Rectal smooth muscle tissue (tissue), 1 donor: ENCODE measurements around the gene SPATA18.
"Not testable (repeated sequence)": the region's sequence is repeated elsewhere in the genome, so short reads cannot be mapped to it uniquely, and the experiment has no call there.

Experiments used
- H3K27ac ChIP-seq: one replicate; pipeline ENCODE4 v1.7.0; 2013; ENCODE audit warnings: low read depth, low read length, inconsistent platforms
- H3K27me3 ChIP-seq: one replicate; pipeline ENCODE4 v1.7.0; 2013; ENCODE audit warnings: low read length; ENCODE audit not compliant: control insufficient read depth, insufficient read depth
- H3K36me3 ChIP-seq: one replicate; pipeline ENCODE4 v1.7.0; 2013; ENCODE audit warnings: low read length; ENCODE audit not compliant: control insufficient read depth, insufficient read depth
- H3K4me1 ChIP-seq: one replicate; pipeline ENCODE4 v1.7.0; 2013; ENCODE audit warnings: low read length; ENCODE audit not compliant: control insufficient read depth, insufficient read depth
- H3K4me3 ChIP-seq: one replicate; pipeline ENCODE4 v1.7.0; 2013; ENCODE audit warnings: low read length
- H3K9ac ChIP-seq: one replicate; pipeline ENCODE4 v1.7.0; 2013; ENCODE audit warnings: low read length

Gene SPATA18

GRCh38 chr4:52059372-52059771 lies 8.3 kb downstream of the SPATA18 start:
- Histone ChIP-seq H3K4me1 (no peaks in the 10 kb centered on the region), H3K9ac (no peak overlapping the region), H3K27ac (no peak overlapping the region), H3K36me3 (no peaks in the 10 kb centered on the region), H3K4me3 (no peak overlapping the region), H3K27me3 (no peaks in the 10 kb centered on the region)

GRCh38 chr4:52069571-52069970 lies 18.5 kb downstream of the SPATA18 start:
- Histone ChIP-seq H3K27me3 (no peaks in the 10 kb centered on the region), H3K9ac (no peak overlapping the region), H3K4me1 (no peaks in the 10 kb centered on the region), H3K4me3 (no peak overlapping the region), H3K27ac (no peak overlapping the region), H3K36me3 (no peaks in the 10 kb centered on the region)

DNA sequence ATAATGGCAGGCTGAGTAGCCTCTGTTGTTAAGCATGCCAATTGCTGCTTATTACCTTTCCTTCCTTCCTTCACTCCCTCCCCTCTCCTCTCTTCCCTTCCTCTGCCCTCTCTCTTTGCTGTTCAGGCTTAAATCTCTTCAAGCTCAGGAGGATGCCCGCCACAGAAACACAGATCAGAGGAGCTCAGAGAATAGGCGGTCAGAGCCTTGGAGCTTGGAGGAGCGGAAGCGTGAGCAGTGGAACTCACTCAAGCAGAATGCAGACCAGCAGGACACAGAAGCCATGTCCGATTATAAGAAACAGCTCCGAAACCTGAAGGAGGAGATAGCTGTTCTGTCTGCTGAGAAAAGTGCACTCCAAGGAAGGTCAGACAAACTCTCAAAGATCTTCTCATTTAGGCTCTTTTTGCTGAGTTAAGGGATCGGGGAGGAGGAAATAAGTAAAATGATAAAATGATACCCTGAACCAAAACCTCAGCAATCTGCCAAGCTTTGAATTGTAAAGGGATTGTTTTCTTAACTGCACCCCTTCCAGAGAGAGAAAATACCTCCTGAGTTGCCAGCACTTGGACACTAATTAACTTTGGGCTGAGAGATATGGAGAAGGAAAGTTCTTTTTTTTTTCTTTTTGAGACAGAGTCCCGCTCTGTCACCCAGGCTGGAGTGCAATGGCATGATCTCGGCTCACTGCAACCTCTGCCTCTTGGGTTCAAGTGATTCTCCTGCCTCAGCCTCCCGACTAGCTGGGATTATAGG lies 20.9 kb downstream of the SPATA18 start:
- no peaks in the 10 kb centered on the region for H3K36me3 ChIP-seq
- H3K27ac ChIP-seq = no peak overlapping the region
- no peaks in the 10 kb centered on the region for H3K27me3 ChIP-seq
- no peaks in the 10 kb centered on the region for H3K4me1 ChIP-seq
- H3K9ac ChIP-seq = no peak overlapping the region
- no peak overlapping the region for H3K4me3 ChIP-seq

DNA sequence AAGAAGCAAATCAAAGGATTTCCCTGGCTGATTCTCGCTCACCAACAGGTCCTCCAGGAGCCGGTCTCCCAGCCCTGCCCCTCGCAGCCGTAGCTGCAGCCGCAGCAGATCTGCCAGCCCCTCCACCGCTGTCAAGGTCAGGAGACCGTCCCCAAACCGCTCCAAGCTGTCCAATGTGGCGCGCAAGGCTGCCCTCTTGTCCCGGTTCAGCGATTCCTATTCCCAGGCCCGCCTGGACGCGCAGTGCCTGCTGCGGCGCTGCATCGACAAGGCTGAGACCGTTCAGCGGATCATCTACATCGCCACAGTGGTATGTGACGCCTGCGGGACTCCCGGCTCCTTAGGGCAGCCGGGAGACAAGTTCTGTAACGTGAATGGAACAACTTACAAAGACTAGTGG lies 25.6 kb downstream of the SPATA18 start:
- H3K4me1 ChIP-seq = no peaks in the 10 kb centered on the region
- H3K27ac ChIP-seq = no peak overlapping the region
- H3K27me3 ChIP-seq = no peaks in the 10 kb centered on the region
- H3K36me3 ChIP-seq = no peaks in the 10 kb centered on the region
- peak overlapping the region; percentile 18 for H3K4me3 ChIP-seq
- H3K9ac ChIP-seq = no peak overlapping the region

GRCh38 chr4:52079659-52080058 lies 28.6 kb downstream of the SPATA18 start:
- no peaks in the 10 kb centered on the region for H3K4me1 ChIP-seq
- no peak overlapping the region for H3K27ac ChIP-seq
- H3K27me3 ChIP-seq = no peaks in the 10 kb centered on the region
- no peak overlapping the region for H3K4me3 ChIP-seq
- no peak overlapping the region for H3K9ac ChIP-seq
- H3K36me3 ChIP-seq = no peaks in the 10 kb centered on the region

GRCh38 chr4:52081216-52081615 lies 30.1 kb downstream of the SPATA18 start:
- Histone ChIP-seq H3K36me3 (no peaks in the 10 kb centered on the region), H3K4me3 (no peak overlapping the region), H3K27me3 (no peaks in the 10 kb centered on the region), H3K4me1 (no peaks in the 10 kb centered on the region), H3K27ac (no peak overlapping the region), H3K9ac (no peak overlapping the region)

GRCh38 chr4:52086425-52086824 lies 35.3 kb downstream of the SPATA18 start:
- H3K4me3 ChIP-seq, H3K9ac ChIP-seq, H3K4me1 ChIP-seq, H3K36me3 ChIP-seq, H3K27me3 ChIP-seq, H3K27ac ChIP-seq: not testable (repeated sequence)

DNA sequence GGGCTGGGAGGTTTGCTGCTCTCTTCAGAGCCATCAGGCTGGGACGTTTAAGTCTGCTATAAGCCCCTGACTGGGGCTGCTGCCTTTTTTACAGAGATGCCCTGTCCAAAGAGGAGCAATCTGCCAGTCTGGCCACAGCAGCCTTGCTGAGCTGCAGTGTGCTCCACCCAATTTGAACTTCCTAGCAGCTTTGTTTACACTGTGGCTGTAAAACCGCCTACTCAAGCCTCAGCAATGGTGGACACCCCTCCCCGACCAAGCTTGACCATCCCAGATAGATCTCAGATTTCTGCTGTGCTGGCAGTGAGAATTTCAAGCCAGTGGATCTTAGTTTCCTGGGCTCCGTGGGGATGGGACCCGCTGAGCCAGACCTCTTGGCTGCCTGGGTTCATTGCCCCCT lies 40.7 kb downstream of the SPATA18 start:
- Histone ChIP-seq H3K4me1 (no peaks in the 10 kb centered on the region), H3K4me3 (no peak overlapping the region), H3K36me3 (no peaks in the 10 kb centered on the region), H3K9ac (no peak overlapping the region), H3K27ac (no peak overlapping the region), H3K27me3 (no peaks in the 10 kb centered on the region)

DNA sequence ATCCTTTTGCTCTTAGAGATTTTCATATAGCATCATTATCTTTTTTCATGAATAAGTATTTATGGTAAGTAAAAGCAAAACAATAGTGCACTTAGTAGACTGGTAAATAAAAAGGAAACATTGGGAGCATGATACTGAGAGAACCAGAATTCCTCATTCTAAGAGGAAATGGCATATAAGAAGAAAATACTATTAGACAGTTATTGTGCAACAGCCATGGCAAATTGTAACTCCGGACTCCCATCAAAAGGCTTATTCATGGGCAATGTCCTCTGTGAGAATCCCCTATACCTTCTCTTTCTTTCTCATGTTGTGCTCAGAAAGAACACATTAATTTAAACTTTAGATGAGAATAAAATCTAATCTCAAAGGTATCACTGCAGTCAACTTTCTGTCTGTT lies 42.4 kb downstream of the SPATA18 start:
- Histone ChIP-seq H3K4me1 (no peaks in the 10 kb centered on the region), H3K4me3 (no peak overlapping the region), H3K36me3 (no peaks in the 10 kb centered on the region), H3K27ac (no peak overlapping the region), H3K27me3 (no peaks in the 10 kb centered on the region), H3K9ac (no peak overlapping the region)

DNA sequence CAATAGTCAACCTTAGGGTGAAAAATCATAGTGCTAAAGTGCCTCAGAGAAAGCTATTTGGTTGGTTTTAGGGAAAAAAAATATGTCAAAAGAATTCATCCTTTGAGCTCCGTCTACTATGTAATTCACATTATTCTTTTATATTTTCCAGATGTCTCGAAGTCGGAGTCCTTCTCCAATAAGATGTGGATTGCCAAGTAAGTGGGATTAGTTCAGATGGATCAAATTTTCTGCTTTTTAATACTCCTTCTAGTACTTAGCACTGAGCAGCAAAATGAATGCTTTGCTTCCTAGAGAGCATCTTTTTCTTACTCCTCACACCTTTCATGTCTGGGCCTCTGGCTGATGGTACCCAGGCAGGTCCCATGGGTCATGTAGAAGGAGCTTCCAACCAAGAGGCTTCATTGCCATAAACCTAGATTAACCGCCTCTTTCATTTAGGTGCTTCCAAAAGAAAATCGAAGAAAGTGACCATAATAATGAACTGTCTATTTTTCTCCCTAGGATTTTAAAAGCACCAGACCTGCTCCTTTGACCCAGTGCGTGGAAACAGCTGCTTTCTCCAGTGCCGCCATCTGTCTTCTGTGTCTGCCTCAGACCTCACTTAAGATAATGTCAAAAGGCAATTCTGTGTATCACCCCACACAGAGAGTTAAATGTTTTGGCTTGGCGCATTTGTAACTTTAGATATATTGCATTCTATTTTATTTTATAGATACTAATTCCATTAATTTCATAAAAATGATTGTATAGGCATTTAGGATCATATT lies 43.5 kb downstream of the SPATA18 start:
- Histone ChIP-seq H3K27me3 (no peaks in the 10 kb centered on the region), H3K9ac (no peak overlapping the region), H3K27ac (no peak overlapping the region), H3K36me3 (no peaks in the 10 kb centered on the region), H3K4me3 (no peak overlapping the region), H3K4me1 (no peaks in the 10 kb centered on the region)

GRCh38 chr4:52095374-52095773 lies 44.3 kb downstream of the SPATA18 start:
- no peaks in the 10 kb centered on the region for H3K27me3 ChIP-seq
- no peak overlapping the region for H3K9ac ChIP-seq

DNA sequence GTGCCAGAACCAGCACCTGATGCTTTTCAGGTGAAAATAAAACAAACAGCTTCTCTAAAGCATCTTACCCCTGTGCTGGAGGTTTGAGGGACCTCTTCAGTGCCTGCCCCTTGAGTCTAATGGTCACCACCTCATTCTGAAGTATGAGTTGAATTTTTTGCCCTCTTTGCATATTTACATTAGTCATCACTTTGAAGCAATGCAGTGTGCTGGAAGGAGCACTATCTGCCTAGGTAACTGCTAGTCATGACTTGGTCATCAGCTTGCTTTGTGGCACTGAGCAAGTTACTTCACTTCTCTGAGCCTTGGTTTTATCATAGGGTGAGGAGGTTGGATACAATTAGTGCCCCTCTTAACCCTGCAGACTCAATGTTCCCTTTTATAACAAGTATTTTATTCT lies 44.9 kb downstream of the SPATA18 start:
- H3K4me1 ChIP-seq = no peaks in the 10 kb centered on the region
- no peak overlapping the region for H3K9ac ChIP-seq
- no peak overlapping the region for H3K27ac ChIP-seq
- no peaks in the 10 kb centered on the region for H3K27me3 ChIP-seq
- H3K36me3 ChIP-seq = no peaks in the 10 kb centered on the region
- H3K4me3 ChIP-seq = no peak overlapping the region

More at GRCh38 chr4:52095374-52095773, 44.3 kb downstream of the SPATA18 start:
- no peak overlapping the region for H3K27ac ChIP-seq
- H3K4me3 ChIP-seq = no peak overlapping the region
- H3K4me1 ChIP-seq = no peaks in the 10 kb centered on the region
- no peaks in the 10 kb centered on the region for H3K36me3 ChIP-seq

- Histone ChIP-seq H3K36me3 (no peaks in the 10 kb centered on the region), H3K27me3 (no peaks in the 10 kb centered on the region), H3K4me3 (no peak overlapping the region), H3K9ac (no peak overlapping the region), H3K4me1 (no peaks in the 10 kb centered on the region), H3K27ac (no peak overlapping the region)
Observed at GRCh38 chr4:52098618-52099017, 47.5 kb downstream of the SPATA18 start.
